HG02973 (cell line): ENCODE measurements around the gene MAGI1.
"Not testable (repeated sequence)": the region's sequence is repeated elsewhere in the genome, so short reads cannot be mapped to it uniquely, and the experiment has no call there.

Experiments used
- ATAC-seq: cut with Tn5 transposase; IDR thresholded peaks from one replicate; pipeline ENCODE4 v1.9.1; 2021; ENCODE audit warnings: moderate library complexity; ENCODE audit not compliant: unreplicated experiment

MAGI1 gene

DNA sequence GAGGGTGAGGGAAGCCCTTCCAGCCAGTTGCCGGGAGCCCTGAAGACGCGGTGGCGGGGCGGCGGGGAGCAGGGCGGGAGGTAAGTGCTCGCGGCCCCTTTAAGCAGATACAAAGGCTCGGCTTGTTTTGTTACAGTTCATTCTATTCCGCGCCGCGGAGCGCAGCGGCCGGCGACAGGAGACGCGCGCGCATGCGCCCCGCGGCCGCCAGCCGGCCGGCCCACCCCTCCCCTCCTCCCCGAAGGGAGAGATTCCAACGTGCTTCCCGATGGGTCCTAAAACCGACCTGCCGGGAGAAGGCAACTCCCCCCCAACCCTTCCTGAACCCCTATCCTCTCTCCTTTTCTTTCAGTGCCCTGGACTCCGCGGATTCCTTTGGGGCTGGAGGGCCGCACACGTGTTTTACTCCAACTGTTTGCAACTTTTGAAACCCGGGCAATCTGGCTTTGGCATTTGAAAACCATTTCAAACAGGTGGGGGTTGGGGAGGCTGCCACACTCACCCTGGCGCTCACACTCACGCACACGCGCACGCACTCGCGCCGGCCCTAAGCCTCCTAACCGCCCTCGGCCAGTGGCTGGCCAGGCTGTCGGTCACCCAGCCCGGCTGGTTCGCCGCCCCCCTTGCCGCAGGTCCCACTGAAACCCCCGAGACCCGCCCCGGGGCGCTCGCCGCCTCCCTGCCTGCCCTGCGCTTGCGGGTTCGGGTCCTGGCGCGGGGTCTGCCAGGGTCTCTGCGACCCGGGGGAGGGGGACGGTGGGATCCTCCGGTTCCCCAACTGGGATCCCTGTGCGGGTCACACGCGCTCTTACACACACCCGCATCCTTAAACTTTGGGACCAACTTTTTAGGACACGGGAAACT lies at the start of gene MAGI1:
Gene MAGI1, minus strand, starts transcription at position 193 of the 864 bp plus-strand sequence. CDS start 610 bp downstream, outside the sequence.
- ATAC-seq, result peak; percentile 84

DNA sequence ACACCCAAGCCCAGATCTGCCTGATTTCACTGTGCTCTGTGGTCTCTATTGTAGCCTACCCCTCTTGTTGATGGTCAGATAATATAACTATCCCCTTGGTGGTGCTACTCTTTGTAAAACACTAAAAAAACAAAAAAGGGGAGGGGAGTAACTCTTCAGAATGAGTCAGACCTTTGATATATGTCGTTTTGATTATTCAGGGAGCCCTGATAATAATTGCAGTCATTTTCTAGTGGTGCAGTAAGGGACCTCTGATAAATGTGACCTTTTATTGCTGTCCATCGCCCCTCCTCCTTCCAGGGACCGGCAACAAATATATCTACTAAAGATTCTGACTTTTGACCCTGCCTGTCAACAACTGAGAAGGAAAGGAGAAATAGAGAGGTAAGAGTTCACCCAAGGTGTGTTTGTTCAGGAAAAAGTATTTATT lies 45.1 kb upstream of the MAGI1 start:
- no peak for ATAC-seq

DNA sequence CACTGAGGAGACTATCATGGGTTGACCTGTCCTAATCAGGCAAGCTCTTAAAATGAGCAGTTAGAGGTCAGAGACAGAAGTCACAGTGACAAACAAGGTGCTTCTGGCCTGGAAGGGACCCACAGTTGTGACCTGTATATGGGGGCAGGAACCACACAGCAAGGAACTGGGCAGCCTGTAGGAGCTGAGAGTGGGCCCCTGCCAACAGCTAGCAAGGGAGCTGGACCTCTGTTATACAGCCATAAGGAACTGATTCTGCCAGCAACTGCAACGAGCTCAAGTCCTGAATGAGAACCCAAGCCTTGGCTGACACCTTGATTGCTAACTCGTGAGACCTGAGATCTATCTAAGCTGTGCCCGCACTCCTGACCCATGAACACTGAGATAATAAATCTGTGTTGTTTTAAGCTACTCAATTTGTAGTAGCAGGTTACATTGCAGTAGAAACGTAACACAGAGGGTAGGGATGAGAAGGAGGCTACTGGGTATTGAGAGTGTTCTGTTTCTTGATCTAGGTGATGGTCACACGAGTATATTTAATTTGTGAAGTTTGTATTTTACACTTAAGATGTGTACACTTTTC lies 44.5 kb upstream of the MAGI1 start:
- ATAC-seq, result no peak

DNA sequence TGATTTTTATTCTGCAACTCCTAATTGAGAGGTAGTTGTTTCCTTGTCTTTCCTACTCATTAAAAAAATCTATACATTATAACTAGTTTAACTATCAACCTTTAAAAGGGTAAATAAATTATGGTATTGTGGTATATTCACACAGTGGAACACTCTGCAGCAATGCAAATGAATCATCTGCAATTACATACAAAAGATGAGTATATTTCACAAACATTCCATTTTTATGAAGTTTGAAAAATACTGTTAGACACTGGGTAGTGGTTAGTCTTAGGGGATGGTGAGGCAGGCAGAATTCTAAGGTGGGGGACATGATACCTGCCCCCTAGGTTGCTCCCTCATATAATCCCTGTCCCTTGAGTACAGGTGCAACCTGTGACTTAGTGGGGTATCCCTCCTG lies 44.0 kb upstream of the MAGI1 start:
- ATAC-seq, result no peak

DNA sequence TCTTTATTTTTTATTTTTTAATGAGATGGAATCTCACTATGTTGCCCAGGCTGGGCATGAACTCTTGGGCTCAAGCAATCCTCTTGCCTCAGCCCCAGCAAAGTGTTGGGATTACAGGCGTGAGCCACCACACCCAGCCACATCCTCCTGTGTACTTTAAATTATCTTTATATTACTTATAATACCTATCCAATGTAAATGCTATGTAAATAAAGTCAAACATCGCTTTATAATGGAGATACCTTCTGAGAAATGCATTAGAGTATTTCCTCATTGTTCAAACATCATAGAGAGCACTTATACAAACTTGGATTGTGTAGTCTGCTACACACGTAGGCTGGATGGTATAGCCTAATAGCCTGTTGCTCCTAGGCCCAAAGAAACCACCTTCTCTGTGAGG lies 41.4 kb upstream of the MAGI1 start:
- ATAC-seq, result no peak

DNA sequence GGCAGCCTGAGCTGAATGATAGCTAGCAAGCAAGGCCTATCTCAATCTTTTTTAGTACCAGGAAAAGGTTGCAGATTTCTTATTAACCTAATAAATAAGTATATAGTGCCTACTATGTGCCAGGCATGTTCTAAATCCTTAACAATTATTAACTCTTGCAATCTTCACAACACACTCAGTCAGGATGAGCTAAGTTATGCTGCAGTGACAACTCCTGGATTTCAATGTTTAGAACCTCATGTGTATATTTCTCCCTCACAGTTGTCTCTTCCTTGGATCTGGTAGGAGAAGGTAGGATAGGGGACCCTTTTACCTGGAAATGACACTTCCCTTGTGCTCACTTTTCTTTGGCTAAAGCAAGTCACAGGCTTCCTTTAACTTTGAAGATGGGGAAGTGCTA lies 39.3 kb upstream of the MAGI1 start:
- no peak for ATAC-seq

DNA sequence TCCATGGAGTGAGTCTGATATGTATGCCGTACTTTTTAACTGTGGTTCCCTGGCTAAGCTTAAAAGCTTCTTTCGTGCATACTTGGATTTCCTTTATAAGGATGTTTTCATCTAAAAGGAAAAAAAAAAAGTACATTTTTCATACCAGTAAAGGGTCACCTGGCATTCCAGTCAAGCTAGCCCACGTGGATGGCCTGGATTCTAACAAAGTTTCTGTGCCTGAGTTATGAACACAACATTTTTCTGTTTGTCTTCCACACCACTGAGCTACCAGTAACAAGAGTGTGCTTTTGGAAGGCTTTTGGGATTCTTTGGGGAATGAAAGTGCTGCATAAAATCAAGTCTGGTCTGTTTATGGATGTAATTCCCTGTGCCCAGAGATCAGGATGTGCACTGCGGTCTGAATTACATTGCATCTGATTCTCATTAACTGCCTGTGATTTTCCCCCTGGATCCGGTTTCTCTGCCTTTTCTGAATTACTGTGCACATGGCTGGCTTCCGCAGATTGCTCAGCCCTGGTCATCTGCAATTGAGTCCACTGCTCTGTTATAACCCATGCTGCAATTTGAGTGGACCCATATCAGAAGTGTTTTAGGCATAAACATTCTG lies 38.2 kb upstream of the MAGI1 start:
- ATAC-seq, result no peak

DNA sequence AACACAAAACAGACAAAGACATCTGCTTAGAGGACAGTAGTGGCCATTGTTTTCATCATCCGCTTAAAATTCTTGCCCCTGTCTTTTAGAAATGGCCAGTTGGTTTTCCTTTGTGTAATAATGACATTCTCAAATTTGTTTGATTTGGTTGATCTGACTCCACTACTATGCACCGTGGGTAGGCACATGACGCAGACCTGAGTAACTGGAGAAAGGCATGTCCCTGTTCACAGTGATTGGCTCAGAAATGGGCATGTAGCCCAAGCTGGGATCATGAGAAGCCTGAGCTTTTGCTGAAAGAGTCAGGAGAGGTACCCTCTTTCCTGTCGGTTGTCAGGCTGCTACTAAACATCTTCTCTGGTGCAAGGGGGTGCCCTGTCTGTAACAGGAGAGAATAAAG lies 36.6 kb upstream of the MAGI1 start:
- ATAC-seq, result no peak

DNA sequence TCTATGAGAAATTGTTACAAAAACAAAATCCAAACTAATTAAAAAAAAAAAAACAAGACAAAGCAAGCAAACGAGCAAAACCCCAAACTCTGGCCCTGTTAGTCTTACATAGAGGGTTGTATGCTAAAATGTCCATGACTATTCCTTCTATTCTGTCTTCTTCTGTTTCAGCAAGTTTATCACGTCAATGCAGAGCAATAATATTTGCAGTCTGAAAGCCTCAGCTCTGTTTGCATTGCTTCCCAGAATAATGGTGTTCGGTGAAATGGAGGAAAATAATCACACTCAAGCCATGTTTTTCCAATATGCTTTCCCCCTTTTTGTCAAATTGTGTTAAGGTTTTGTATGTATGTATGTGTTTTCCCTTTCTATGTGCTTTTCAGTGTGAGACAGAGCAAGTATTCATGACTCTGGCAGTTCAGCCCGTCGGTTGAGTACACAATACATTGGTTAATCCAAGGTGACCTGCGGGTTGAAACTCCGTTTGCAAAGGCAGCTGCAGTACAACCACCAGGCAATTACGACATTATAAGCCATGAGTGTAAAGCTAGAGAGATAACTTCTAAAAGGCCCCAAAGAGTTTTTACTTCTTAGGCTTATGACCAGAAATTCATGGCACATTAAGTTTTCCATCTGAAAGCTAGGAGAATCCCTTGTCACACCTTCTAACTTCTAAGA lies 34.9 kb upstream of the MAGI1 start:
- ATAC-seq, result no peak

DNA sequence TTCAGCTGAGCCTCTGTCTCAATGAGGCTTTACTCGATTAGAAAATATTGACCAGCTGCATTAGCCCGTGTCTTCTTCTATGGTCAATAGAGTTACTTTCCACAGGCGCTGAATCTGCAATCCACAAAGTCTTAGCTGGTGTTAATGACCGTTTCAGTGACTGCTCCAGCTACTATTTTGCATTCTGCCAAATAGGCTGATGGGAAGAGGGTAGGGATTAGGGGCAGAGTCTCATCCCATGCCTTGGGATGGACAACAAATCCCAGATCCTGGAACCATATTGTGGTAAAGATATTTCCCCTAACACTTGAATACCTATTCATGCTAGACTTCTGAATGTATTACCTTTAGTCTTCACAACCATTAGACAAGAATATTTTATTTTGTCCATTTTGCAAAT lies 29.5 kb upstream of the MAGI1 start:
- no peak for ATAC-seq

DNA sequence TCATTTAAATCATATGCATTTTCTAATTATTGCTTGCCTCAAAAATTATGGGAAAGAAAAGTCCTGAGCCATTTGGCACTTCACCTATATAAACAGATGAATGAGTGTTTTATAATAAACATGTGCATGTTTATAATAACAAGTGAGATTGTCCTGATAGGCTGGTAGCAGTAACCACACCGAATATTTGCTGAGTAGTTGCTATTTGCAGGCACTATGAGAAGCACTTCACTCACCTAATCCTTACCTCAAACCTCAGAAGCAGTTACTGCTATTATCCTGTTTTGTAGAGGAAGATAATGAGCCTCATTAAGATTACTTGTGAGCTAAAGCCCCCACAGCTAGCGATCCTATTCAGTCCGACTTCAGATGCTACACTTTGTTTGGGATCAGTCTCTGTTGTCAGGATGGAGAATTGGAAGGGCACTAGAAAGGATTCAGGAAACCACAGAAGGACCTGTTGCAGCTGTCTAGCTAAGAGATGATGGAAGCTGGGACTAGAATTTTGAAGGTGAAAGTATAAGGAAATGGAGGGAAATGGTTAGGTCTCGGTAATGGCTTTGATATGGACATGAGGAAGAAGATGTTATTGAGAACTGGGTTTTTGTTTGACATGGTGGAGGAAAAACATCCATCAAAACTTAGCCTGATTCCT lies 28.4 kb upstream of the MAGI1 start:
- no peak for ATAC-seq

DNA sequence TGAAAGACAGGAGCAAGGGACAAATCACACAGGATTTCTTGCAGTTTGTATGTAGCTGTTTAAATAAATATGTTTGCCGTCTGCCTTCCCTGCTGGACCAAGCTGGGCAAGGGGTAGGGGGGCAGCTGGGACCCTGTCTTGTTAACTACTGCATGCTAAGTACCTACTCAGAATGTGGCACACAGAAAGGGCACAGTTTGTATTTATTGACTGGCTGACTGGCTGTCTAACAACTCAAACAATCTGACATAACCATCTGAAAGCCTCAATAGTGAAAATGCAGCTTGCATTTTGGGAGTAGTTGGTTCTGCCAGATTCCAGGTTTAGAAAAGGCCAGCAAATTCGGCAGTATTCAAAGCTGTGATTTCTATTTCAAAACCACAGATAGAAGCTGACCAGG lies 16.6 kb upstream of the MAGI1 start:
- no peak for ATAC-seq

DNA sequence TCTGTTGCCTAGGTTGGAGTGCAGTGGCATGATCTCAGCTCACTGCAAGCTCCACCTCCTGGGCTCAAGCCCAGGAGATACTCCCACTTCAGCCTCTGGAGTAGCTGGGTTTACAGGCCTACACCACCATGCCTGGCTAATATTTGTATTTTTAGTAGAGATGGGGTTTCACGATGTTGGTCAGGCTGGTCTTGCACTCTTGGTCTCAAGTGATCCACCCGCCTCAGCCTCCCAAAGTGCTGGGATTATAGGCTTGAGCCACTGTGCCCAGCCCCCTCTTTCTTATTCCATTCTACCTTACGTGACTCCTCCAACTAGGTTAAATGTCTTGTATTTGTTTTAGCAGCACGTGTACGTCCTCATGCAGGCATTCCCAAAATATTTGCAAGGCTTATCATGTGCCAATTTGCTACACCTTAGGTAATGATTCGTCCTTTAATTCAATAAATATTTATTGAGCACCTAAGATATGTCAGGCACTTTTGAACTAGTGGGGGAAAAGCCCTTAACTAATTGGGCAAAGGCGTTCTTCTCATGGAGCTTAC lies 14.9 kb upstream of the MAGI1 start:
- no peak for ATAC-seq

DNA sequence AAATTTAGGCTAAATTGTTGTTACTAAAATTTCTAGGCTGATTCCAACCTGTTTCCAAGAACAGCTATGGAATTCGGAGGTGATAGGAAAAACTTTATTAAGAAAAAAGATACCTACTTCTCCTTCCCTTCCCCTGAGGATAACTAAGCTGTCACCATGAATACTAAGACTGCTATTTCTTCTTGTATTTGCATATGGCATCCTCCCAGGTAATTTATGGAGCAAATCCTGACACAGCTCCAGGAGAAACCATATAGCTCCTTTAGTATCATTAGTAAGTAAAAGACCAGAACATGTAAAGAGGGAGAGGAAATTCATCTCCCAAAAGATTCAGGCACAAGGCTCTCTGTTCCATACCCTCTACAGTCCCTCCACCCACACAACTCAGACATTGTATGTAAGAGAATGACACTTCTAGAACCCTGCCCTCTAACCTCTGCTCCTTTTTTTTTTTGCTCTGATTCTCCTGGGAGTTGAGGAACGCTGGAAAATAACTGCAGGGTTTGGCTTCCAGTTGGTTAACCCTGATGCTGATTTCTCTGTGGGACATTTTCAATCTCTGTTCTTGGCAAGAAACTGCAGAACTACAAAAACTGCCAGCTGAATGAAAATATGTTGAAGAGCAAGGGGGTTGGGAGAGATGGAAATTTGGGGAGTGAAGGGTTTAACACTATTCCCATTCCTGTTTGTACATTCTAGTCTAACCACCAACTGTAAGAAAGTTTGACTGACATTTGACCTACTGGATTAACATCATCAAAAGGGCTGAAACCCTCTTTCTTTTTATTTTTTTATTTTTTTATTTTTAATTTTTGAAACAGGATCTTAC lies 14.2 kb upstream of the MAGI1 start:
- no peak for ATAC-seq

DNA sequence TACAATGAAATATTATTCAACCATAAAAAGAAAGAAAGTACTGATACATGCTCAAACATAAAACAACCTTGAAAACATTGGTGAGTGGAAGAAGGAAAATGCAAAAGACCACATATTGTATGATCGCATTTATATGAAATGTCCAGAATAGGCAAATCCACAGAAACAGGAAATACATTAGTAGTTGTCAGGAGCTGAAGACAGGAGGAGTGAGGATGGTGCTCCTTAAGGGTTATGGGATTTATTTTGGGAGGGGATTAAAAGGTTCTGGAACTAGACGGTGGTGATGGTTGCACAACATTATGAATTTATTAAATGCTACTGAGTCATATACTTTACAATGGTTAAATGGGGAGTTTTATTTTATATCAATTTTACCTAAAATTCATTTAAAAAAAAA lies 12.1 kb upstream of the MAGI1 start:
- no peak for ATAC-seq

DNA sequence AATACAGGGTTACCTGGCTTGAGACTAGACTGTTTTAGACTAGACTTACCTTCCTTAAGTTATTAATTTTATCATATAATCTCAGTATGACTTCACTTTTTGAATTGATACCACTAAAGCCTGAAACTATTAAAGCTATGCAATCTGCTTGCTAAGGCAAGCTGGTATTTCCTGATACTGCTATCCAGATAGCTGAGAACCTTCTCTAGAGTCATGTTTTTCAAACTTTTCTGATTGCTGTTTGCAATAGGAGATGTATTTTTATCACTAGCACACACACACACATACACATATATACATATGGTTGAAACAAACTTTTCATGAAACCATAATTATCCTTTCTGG lies 9.3 kb upstream of the MAGI1 start:
- no peak for ATAC-seq

DNA sequence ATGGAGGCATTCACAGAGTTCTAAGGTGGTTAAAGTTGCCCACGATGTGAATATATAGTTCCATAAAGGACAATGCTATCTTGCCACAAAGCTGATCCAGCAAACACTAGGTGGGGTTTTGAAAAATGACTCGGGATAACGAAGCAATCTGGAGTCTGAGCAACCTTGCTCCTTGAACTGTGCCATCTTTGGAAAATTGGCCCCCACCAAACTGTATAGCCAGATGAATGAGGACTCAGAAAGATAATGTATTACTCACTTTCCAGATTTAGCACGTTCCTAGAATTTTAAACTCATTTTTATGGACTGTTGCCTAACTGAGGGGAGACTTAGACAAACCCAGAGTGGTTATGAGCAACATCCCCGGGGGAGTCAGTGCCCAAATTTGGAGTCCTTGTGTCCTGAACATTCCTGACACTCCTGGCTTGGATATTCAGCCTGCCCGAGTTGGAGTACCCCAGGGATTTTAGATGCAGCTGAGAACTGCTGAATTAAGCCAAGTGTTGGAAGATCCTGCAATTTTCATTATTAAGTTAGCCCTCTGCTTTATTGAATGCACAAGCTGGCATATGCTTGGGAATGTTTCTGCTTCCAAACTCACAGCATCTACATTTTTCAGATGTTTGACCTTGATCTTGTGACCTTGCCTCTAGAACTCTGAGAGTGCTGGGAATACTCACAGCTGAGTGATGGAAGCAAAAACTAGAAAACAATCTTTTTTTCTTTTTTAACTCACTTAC lies 8.8 kb upstream of the MAGI1 start:
- no peak for ATAC-seq

DNA sequence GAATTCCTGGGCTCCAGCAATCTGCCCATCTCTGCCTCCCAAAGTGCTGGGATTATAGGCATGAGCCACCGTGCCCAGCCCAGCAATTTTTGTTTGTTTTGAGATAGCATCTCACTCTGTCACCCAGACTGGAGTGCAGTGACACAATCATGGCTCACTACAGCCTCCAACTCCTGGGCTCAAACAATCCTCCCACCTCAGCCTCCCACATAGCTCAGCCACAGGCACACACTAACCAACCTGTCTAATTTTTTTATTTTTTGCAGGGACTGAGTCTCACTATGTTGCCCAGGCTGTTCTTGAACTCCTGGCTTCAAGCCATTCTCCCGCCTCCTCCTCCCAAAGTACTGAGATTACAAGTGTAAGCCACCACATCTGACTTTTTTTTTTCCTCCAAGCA lies 7.6 kb upstream of the MAGI1 start:
- not testable (repeated sequence) for ATAC-seq

DNA sequence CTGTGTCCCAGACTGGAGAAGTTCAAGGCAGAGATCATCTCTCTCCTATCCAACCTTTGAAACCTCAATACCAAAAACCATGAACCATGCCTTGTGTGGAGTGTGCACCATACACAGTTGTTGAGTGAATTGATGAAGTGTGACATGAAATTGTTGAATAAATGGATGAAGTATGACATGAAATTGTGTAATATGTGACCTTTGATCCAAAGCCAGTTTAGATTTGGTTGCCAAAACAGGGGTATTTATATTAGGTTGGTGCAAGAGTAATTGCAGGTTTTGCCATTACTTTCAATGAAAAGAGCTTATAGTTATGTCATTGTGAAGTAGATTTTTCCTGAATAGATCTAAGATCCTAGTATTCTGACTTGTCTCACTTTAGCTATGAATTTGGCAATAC lies 3.1 kb upstream of the MAGI1 start:
- ATAC-seq, result no peak
